ENCODE measurements around the gene ADAMTS17.

DNA sequence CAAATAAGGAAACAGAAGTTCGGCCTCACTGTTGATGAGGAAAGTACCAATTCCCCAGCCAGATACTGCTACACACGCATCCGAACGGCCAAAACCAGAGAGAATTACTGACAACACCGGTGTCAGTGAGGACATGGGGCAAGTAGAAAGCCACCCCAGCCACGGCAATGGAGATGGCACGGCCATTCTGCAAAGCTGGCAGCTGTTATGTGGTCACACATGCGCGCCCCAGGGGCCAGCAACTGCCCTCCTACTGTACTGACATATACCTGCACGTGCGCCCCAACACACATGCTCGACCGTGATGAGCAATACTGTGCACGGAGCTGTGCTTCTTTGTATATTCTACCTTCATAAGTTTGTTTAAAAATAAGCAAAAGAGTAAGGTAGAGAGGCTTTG lies 217.4 kb downstream of the ADAMTS17 start:
- TF ChIP-seq, protein P1, sequence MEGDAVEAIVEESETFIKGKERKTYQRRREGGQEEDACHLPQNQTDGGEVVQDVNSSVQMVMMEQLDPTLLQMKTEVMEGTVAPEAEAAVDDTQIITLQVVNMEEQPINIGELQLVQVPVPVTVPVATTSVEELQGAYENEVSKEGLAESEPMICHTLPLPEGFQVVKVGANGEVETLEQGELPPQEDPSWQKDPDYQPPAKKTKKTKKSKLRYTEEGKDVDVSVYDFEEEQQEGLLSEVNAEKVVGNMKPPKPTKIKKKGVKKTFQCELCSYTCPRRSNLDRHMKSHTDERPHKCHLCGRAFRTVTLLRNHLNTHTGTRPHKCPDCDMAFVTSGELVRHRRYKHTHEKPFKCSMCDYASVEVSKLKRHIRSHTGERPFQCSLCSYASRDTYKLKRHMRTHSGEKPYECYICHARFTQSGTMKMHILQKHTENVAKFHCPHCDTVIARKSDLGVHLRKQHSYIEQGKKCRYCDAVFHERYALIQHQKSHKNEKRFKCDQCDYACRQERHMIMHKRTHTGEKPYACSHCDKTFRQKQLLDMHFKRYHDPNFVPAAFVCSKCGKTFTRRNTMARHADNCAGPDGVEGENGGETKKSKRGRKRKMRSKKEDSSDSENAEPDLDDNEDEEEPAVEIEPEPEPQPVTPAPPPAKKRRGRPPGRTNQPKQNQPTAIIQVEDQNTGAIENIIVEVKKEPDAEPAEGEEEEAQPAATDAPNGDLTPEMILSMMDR (IDR thresholded peaks at IDR 0.05): no peak
- TF ChIP-seq POLR2A (IDR thresholded peaks at IDR 0.05): no peak
- TF ChIP-seq EP300 (IDR thresholded peaks at IDR 0.05): no peak
- TF ChIP-seq POLR2AphosphoS5 (IDR thresholded peaks at IDR 0.05): no peak
